ENCODE data around the gene HDAC4.

HDAC4 gene

DNA sequence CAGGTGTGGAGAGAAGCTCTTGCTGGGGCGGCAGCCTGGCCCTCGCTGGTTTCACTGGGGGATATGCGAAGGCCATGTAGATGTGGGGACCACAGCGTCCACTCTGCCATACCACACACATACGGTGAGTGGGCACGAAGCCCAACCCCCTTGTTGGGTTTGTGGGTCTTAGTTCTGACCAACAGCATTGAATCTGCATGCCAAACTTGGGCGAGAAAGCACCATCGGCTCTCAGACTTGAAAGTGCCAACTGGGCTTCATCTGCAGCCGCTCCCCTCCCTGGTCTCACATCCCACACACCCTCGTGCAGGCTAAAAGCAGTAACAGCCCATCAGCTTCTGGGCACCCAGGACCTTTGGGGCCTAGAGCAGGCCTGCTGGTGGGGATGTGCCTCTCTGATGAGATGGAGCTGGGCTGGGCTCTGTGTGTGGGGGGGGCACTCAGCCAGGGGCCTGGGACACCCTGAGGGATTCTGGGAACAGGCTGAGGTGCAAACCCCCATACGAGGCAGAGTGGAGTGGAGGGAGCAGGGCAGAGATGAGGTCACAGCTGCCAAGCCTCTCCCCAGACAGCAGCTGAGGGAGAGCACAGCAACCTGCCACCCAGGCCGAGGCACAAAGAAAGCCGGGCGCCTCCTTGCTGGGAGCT, 288.6 kb downstream of the HDAC4 start:
- no peak for DNase-seq

DNA sequence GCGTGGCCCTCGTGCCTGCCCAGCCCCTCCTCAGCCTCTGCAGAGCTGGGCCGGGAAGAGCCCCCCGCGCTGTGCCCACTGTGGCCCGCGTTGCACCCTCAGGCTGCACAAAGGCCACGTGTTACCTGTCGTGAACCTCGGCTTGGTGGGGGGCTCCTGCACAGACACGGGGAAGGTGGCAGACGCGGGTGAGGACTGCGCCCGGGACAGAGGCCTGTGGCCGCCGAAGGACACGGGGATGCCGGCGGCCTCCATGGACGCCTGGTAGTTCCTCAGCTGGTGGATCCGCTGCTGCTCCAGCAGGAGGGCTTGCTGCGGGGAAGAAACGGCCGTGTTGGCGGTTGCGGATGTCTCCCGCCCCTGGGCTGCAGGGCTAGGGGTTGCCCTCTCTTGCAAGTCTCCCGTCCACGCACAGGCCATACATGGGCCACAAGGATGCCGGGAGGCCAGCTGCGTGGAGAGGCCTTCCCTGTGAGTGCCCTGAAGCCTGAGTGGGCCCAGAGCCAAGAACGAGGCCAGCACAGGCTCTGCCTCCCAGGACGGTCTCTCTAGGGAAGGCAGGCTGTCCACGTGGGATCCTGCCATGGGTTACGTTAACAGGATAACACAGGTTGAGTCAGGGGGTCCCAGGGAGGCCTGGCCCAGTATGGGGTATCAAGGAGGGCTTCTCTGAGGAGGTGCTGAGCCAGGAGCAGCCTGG, 289.3 kb downstream of the HDAC4 start:
- no peak for DNase-seq

DNA sequence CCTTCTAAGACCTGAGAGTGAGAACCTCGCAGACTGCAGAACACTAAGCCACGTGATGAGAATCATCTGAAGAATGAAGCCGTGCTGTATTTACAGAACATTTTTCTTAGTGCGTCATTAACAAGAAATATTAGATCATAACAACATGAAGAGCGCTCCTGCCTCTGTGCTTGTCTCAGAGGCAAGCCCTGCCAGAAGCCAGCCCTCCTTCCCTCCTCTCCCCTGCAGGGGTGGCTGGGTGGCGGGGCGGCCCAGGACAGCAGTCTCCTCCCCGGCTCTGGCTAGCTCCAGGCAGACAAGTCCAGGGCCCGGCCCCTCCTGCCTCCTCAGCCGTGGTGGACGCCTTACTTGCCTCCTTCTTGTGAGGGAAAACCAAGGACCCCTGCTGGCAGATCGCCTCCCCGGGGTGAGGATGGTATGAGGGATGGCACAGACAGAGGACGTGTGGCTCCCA, 290.2 kb downstream of the HDAC4 start:
- no peak for DNase-seq

DNA sequence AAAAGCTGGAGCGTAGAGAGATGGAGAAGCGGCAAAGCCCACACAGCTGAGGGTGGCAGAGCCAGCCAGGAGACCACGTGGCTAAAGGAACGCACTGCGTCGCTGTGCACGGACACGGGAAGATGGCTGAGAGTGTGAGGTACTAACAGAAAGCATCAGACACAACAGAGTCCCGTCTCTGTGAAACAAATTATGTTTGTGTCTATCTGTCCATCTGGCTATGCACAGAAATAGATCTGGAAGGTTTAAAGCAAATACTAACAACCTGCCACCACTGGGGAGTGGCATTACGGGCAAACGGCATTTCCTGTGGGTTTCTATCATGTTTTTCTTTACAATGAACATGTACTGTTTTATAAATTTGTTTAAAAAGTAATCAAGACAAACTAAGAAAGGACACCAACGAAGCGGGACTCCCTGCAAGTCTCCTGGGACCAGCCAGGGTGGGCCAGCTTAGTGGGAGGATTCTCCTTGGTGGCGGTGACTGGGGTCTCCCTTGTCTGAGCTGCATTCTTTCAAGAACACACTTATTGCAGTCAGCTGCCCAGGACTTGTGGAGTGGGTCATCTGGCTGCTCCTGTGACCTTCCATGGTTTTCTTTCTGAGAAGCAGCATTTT, 290.8 kb downstream of the HDAC4 start:
- DNase-seq: no peak

DNA sequence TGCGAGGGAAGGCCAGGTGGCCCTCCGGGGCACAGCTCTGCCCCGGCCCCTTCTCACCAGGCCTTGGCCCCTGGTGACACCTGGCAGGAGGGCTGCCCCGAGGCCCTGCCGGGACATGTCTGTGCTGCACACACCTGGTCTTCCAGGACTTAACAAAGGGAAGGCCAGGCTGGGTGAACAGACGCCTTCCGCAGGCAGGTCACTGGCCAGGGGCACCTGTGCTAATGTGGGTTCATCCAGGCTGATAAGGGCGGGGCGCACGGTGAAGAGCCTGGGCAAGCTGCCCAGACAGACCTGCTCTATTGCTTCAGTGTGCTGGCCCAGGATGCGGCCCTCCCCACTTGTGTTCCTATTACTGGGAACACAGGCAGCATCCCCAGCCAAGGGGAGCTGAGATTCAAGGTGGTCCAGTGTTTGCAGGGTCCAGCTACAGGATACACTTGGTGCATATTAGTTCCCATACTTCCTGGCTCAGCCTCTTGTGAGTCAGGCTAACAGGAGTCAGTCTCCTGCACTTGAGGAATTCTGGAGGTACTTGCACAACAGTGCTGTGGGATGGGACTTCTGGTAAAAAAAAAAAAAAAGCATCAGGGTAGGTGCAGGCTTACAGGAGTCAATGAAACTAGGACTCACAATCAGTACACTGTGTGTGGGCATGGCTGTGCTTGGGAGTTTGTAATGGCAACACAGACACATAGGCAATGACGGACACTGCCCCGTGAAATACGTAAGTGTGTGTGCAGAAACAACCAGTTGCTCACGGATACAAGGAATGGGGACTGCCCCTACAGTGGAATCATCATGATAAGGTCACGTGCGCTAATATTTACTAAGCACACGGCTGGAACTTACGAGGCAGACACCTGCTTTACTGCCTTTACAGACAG, 291.5 kb downstream of the HDAC4 start:
- no peak for DNase-seq

DNA sequence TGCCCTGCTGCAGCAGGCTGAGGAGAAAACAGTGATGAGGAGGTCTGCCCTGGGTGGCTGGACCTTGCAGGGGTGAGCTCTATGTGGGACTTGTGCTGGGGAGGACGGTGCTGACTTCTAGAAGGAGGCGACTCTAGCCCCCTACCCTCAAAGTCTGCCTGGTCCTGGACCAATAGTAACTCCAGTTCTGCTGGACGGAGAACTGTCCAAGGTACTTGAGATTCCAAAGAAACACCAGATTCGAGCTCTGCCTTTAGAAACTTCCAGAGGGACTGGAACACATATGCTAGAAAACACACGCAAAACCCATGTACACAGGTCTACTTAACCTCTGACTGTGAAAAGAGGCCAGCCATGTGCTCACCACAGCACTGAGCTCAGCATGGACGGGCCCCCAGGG, 292.4 kb downstream of the HDAC4 start:
- no peak for DNase-seq

DNA sequence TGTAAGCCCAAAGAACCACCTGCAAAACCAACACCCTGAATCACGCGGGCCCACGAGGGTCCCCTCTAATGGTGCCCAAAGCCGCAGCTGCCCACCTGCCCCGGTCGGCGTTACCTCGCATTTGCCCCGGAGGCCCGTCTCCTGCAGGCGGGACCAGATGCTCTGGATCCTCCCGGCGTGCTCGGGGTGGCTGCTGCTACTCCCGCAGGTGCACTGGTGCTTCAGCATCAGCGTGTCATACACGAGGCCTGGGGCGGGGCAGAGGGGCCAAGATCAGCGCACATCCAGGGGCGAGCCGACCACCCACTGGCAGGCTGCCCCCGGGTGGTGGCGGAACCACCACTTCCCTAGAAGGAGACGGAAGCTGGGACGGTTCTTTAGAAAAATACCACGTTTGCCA, 292.9 kb downstream of the HDAC4 start:
- DNase-seq: no peak

DNA sequence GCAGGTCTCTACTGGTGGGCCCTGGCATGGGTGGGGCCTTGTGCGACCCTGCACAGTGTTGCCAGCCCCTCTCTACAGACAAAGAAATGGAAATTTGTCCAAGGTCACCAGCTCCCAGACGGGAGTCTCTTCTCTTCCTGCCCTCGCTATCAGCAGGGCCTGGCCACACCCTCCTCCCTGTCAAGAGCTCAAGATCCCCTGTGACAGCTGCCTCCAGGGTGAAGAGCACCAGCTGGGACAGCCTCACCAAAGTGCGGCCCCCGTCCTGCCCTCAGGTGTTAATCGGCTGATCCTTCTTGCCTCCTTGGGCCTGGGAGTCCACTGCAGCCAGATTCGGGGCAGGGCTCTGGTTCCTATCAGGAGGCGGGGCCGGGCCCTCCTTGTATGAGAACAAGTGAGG, 293.9 kb downstream of the HDAC4 start:
- no peak for DNase-seq

DNA sequence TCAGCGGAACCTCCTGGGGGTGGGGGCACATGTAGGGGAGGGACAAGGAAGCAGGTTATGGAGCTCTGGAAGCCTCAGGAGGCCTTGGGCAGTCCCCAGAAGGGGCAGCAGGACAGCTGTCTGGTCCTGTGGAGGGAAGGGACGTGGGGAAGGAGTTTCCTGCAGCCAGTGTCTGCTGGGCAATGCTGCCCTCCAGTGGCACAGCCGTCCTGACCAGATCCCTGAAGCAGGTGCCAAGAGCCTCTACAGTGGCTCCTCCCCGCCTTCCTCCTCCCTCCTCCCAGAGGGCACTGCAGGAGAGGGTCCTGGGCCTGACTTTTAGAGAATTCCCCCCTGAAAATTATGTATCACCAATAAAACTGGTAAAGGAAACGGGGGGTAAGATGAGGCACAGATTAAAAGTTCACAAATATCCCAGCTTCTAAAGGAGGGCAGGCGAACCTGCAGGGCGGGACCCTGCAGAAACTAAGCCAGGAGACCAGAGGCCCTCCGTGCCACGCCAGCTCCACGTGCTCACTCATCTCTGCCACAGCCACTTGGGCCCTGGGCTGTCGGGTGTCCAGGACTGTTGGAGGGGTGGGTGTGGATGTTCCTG, 294.4 kb downstream of the HDAC4 start:
- peak; percentile 34 for DNase-seq

DNA sequence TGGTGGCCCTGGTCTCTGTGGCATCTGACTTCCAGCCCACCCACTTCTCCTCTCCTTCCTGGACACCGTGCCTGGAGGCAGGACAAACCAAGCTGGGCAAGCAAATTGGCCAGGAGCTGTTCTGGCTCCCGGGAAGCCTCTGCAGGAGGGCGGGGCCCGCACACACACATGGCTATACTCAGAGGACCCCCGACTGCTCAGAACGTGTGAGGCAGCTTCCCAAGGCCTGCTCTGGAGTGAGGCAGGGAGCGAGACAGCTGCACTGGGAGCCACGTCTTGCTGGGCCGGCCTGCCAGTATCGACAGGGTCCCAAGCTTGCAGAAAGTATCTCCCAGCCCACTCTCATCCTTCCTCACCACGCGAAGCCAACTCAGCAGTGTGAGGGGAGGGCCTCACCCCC, 295.6 kb downstream of the HDAC4 start:
- DNase-seq: no peak

DNA sequence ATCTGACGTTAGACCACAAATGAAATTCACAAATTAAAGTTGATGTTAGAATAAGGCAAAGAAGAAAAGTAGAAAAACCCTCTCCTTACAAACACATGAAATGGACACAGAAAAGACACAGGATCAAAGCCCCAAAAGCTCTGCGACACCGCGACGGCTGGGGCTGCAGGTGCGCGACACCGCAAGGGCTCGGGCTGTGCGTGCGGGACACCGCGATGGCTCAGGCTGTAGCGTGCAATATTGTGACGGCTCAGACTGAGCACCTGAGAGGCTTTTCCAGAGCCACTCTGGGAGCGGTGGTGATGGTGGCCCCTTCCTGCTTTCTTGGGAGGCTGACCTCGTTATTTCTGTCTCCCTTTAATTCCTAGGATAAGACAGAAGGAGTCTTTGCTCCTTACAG, 296.0 kb downstream of the HDAC4 start:
- DNase-seq: no peak

DNA sequence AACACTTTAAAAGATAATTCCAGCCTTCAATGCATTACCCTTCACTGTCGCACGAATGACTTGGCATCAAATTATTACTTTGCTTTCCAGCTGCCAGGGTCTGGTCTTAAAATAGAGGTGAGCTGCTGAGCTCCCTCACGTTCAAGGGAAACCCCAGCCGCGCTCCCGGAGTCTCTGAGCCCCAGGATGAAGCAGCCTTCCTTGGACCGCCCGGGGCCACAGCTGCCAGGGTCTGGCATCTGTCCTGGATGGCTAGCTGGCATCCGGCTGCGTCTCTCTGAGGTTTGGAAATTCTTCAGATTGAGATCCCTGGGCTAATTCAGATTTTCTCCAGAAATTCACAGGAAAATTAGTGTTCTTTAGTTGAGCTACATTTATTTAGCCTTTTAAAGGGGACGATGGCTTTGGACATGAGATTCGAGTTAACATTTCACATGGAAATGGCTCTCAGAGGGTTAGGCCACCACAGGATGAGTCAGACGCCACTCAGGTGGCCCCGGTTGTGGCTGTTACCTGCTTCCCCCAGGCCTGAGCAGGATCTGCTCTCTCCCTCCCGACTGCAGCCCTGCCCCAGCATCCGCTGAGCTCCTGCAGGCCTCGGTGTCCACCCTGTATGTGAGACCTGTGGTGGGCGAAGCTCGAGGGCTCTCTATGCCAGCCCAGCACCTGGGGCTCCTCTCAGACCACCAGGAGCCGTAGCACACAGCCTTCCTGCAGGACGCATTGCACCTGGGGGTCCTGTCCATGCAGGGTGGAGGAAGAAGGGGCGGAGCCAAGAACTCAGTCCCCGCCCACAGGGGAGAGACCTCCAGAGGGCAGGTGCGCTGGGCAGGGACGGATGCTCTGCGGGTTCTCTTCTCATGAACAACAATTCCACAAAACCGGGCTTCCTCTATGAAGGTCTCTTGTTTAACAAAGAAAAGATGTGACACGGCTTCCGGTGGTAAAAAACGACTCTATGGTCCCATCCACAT, 297.4 kb downstream of the HDAC4 start:
- no peak for DNase-seq

DNA sequence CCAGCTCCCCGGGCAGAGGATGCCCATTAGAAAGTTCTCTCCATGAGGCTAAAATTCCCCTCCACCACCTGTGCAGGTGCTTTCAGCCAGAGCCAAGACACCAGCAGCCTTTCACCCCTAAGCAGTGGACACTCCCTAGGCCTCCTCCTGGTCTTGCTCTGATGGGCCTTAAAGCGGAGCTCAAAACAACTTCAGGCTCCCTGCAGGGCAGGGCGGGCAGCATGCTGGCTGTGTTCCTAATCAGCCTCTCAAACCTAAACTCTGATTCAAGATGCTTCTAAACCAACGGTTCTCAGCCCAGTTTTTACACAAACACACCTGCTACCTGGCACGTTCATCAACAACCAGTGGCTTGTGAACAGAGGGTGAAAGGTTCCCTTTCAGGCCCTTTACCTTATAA, 298.6 kb downstream of the HDAC4 start:
- no peak for DNase-seq

DNA sequence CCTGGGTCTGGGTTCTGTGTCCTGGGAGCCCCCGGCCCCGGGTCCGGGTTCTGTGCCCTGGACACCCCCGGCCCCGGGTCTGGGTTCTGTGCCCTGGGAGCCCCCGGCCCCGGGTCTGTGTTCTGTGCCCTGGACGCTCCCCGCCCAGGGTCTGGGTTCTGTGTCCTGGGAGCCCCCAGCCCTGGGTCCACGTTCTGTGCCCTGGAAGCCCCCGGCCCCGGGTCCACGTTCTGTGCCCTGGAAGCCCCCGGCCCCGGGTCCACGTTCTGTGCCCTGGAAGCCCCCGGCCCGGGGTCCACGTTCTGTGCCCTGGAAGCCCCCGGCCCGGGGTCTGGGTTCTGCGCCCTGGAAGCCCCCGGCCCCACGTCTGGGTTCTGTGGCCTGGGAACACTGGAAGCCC, 299.0 kb downstream of the HDAC4 start:
- no peak for DNase-seq

DNA sequence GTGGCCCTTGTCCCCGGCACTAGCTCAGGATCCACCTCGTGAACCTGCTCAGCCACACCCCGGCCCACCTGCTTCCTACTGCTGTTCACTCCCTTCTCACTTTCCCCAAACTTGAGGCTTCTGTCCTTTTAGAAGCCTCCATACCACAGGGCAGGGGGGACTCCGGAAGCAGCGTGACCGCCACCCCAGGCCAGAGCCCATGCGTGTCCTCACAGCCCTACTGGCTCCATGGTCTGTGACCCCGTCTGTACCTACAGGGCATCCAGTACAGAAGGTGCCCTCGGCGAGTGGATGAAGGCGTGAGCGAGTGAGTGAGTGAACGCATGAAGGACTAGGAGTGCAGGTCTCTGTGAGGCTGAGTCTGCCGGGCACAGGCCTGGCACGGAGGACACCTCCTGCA, 299.7 kb downstream of the HDAC4 start:
- no peak for DNase-seq

DNA sequence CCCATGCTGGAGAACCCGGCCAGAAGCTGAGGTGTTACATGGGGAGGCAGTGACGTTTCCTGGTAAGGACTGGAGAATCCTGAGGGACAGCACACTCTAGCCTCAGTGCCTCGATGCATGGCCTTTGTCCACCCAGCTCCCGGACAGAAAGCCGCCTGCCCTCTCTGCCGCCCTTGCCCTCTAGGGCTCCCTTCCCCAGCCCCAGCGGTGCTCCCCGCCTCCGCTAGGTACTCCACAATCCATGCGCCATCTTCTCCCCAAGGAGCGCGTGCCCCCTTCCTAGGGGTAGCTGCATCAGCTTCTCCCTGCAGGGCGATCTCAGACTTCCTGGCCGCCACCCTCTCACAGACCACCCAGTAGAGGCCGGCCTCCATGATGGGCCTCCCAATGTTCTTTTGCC, 301.3 kb downstream of the HDAC4 start:
- DNase-seq: no peak

DNA sequence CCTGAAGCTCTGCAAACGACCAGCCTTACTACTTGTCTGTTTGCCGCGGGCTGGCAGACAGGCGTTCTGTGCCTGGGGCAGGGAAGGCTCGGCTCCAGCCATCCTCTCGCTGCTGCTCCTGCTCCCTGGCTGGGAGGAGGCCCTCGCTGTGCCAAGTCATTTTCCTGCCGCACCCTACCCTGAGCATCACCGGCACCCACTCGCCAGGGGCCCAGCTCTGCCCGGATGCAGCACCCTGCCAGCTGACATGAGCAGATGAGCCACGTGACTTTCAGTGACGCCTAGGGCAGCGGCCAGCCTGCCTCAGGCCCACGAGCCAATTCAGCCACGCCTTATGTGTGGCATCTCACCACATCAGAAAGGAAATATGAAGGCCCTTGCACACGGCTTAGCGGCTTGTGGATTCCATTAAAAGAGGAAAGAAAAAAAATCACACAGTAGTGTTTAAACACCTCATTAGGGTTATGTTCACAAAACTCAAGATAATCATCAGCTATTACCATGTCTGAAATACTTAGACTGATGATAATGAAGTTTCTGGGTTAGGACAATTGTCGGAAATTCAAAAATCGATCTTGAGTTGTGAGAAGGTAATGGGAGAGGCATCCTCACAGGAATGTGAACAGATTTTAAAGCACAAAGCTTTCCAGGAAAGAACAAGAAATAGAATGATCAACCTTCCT, 302.4 kb downstream of the HDAC4 start:
- no peak for DNase-seq

DNA sequence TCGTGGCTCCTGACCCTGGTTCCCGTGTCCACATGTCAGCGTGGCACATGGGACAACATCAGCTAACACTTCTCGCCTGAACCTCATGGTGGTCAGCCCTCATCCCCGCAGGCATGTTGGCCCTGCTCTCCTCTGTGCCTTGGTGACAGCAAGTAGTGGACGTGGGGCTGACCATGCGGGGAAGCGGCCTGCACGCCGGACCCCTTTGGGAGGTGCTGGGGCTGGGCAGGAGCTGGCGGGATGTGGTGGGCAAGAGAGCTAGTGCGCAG, 303.5 kb downstream of the HDAC4 start:
- no peak for DNase-seq

DNA sequence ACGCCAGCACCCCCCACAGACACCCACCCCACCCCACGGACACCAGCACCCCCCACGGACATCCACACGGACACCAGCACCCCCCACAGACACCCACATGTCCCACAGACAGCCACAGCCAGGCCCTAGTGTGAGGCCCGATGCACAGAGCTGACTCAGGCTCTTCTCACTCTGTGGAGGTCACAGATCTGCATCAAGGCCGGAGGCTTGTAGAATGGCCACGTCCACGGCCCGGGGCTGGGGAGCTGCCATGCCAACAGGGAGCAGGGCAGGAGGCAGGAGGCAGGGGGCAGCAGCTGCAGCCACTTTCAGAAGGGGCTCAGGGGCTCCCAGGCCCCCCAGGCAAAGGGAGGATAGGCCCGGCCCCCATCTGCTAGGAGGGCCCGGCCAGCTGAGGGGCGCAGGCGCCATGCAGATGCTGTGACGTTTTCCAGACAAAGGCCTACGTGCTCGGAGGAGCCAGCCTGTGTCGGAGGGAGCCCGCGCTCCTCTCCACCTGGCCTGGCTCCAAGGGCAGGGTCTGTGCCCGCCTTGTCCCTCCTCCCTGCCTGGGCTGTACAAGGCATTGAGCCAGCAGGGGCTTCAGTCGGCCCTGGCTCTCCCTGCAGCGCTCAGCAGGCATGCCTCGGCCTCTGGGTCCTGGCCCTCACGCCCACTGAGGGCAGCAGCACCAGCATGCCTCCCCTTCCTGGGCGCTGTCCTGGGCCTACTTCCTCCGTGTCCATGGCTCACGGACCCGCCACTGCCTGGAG, 304.0 kb downstream of the HDAC4 start:
- no peak for DNase-seq

DNA sequence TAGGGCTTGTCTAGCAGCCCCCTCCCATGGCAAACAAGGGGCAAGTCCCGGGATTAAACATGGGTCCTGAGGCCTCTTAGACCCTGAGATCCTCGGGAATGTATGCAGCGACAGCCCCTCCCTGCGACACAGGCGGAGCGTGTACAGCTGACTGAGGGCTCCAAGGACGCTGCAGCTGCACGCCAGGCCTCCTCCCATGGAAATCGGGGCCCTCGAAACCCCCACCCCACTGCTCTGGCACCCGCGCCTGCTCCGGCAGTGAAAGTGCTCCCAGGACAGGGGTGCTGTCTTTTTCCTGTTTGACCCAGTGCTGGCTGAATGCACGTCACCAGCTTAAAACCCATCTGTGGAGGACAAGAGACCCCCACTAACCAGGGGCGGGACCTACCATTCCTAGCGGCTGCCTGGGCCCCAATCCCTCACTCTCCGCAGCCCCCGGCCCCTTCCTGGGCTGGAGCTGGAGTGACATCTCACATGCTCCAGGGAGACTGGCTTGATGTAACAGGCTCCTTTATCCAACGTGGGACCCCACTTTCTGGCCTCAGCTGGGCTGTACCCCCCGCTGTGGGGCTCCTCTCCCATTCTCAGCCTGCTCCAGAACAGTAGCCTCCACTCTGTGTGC, 305.2 kb downstream of the HDAC4 start:
- no peak for DNase-seq

Measured in stimulated activated CD8-positive, alpha-beta memory T cell treated with anti-CD3 and anti-CD28 coated beads, Interleukin-4, amount 100 ng/mL, for 48 hours (primary cell).